GM21381 (cell line): ENCODE results near the gene ARHGEF28.

Source experiments
- ATAC-seq: cut with Tn5 transposase; IDR thresholded peaks from one replicate; pipeline ENCODE4 v1.9.1; 2021; ENCODE audit warnings: mild to moderate bottlenecking, moderate library complexity; ENCODE audit not compliant: unreplicated experiment

The ARHGEF28 gene

DNA sequence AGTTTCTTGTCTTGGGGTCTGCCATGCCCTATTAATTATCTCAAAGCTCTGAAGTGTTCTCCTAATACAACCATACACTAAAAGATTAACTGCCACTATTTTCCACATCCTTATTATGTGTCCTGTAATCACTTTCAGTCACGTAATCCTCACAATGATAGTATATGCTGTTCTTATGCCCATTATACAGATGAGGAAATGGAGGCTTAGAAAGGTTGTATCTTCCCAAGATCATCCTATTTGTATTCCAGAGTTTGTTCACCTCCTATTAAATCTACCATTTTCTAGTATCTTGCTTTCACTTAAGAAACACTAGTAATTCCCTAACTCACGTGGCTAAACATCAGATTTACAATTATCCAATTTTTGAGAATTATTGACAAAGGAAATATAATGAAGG is 2.9 kb upstream of the ARHGEF28 start:
- no peak for ATAC-seq

GRCh38 chr5:73623901-73624404 is 2.0 kb upstream of the ARHGEF28 start:
- no peak for ATAC-seq

DNA sequence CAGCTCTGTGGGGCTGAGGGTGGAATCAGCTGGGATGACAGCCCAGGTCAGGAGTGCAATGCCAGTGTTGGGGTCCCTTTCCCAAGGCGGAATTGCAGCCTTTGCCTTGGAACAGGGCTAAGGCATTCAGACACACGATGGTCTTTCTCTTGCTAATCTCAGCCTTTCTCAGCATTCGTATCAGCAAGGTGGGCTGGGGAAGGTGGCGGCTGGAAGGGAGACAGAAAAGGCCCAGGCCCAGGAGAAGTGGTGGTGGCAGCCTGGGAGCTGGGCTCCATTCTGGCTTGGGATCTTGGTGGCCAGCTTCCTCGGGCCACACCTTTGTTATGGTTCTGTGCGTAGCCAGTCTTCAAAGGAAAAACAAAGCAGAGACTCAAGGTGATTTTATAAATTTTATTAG is 1.1 kb upstream of the ARHGEF28 start:
- ATAC-seq: no peak

GRCh38 chr5:73625372-73625943 is 538 bp upstream of the ARHGEF28 start:
- no peak for ATAC-seq

GRCh38 chr5:73626814-73627313 is 868 bp downstream of the ARHGEF28 start:
- no peak for ATAC-seq

- ATAC-seq: no peak
Measured at GRCh38 chr5:73629456-73629855, 3.5 kb downstream of the ARHGEF28 start.

- ATAC-seq: no peak
Measured at GRCh38 chr5:73630765-73631164, 4.8 kb downstream of the ARHGEF28 start.

GRCh38 chr5:73631500-73631899 is 5.5 kb downstream of the ARHGEF28 start:
- ATAC-seq: no peak

- no peak for ATAC-seq
Measured at GRCh38 chr5:73633060-73633459, 7.1 kb downstream of the ARHGEF28 start.

DNA sequence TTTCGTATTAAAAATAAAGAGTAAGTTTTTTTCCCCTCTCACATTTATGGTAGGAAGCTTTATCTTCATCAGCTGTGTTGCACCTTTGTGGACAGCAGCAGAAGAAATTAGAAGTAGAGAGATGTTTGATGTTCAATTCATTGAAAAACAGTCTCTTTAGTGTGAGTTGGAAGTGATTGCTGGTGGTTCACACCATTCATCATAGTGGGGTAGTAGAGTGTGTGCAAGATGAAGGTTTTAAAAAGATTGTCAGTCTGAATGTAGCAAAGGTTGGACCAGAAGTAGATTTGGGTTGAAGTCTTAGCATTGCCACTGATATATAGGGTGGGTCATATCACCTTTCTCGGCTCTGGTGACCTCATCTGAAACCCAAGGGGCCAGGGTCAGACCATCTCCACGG is 10.4 kb downstream of the ARHGEF28 start:
- ATAC-seq: no peak

DNA sequence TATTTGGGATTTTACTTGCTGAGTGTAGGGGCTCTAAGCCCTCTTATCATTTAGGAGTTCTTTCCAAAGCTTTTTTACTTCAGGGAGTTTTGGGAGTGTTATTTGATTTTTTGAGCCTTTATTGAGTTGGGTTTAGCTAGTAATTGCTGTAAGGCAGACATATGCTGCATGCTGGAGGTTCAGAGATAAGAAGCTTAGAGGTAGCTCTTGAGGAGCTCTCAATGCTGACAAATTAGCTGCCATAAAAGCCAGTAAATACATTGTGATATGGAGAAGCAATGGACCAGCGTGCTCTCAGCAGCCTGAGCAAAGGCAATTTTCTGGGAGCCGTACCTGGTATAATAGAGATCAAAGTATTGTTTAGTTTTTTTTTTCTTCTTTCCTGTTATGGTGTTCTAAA is 11.6 kb downstream of the ARHGEF28 start:
- no peak for ATAC-seq

GRCh38 chr5:73638344-73639095 is 12.5 kb downstream of the ARHGEF28 start:
- ATAC-seq: no peak

GRCh38 chr5:73640861-73641320 is 14.9 kb downstream of the ARHGEF28 start:
- ATAC-seq: no peak

DNA sequence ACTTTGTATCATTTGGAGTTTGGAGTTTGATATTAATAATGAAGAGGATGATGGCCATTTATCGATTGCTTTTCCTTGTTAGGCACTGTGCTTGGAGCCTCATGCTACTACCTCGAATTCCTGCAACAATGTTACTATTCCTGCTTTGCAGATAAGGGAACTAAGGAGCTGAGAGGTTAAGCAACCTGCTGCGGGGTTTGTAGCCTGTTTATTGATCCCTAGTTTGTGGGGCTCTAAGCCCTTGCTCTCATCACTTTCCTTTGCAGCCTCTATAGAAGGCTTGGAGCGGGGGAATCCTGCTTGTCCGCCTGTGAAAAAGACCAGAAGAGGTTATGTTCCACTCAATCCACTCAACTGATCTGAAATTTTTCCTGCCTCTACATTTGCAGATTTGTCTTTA is 15.8 kb downstream of the ARHGEF28 start:
- ATAC-seq: no peak

GRCh38 chr5:73642344-73642743 is 16.3 kb downstream of the ARHGEF28 start:
- no peak for ATAC-seq

- ATAC-seq: no peak
Measured at GRCh38 chr5:73644385-73644963, 18.5 kb downstream of the ARHGEF28 start.

- no peak for ATAC-seq
Measured at GRCh38 chr5:73647721-73648120, 21.7 kb downstream of the ARHGEF28 start.

- no peak for ATAC-seq
Measured at GRCh38 chr5:73648515-73648914, 22.5 kb downstream of the ARHGEF28 start.

DNA sequence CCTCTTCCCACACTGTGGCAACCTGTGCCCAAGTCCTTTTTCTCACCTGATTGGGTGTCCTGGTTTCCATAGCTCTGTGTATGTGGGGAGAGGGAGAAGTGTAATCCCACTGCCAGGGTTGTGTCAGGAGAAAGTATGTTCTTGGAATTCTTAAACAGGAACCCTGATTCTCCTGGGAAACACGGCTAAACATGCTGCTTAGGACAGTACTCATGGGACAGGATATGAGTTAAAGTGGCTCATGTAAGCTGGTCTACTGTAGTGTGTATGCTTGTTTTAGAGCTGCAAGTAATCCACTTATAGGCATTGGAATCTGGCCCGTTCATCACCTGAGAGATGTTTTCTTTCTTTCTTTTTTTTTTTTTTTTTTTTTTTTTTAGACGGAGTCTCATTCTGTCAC is 23.9 kb downstream of the ARHGEF28 start:
- no peak for ATAC-seq

GRCh38 chr5:73652391-73652790 is 26.4 kb downstream of the ARHGEF28 start:
- no peak for ATAC-seq

DNA sequence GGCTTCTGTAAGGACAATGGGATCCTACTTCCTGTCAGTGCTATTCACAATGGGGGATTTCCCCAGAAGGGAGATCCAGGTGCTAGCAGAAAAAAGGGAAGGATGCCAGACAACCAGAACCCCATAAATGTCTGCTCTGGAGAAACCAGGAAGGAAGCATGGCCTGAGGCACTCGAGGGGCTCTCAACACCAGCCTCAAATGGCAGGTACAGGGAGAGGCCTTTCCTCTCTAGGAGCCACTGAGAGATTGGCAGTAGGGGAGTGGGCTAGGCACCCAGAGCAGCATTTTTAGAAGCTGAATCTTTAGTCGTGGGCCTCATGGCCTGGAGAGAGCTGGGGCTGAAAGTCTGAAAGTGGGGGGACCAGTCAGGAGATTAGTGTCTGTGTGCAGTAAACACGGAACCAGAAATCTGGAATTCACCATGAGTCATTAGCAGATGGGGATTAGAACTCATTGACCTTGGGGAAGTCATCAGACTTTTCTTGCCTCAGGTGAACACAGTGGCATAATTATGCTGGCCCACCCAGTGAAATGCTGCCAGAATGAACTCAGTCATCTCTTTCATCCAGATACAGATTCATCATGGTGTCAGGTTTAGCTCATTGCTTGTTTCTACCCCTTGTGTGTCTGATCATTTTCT is 28.3 kb downstream of the ARHGEF28 start:
- no peak for ATAC-seq
